ENCODE data around the gene DCLK3.

The DCLK3 gene

DNA sequence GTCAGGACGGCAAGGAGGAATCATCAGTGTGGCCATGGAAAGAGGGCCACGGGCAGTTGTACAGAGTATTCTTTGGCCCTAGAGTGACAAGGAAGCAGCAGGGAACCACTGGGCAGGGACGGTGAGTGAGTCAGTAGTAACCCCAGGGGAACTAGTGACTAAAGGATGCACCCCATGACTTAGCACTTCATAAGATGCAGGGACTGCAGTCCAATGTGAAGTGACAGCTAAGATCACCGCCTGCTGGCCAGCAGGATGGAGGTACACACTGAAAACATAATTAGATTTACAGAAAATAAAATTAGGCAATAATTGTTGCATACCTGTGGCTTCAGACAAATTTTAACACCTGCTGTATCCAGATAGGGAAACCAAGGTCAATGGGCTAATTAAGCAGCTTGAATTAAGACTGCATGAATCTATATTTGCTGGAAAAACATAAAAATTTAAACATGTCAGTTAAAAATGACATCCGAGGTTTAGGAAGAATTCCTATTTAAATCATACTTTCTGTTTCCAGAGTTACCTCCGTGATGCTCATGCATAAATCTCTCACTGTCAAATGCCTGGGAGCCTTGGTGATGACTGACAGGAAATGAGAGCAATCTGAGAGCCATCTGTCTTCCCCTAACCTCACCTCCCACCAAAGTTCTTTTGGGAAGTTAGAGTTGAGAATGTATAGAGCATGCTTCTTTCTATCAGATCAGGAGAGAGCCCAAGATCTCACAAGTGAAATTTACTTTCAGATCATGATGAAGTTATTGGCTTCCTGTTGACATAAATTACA is 56.5 kb downstream of the DCLK3 start:
- DNase-seq (ENCODE audit: low read depth in 3 of 3) = no peak

- DNase-seq (ENCODE audit: low read depth in 3 of 3) = no peak
Observed at GRCh38 chr3:36705015-36705414, 59.3 kb downstream of the DCLK3 start.

DNA sequence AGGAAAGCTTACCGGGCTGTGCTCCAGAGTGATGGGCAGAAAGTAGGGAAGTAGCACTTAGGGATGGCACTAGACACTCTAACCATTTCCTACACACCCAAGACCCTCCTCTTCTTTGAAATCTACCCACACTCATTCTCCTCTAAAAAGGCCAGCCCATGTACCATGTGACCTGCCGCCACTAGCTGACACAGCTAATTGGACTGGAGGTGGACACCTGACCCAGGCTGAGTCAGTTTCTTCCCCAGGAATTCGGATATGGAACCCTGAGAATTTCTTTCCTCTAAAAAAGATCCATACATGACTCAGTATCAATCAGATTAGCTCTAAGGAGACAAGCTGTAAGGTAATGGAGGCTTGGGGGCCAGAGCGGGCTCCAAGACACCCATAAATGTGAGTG is 60.1 kb downstream of the DCLK3 start:
- no peak for DNase-seq (ENCODE audit: low read depth in 3 of 3)

DNA sequence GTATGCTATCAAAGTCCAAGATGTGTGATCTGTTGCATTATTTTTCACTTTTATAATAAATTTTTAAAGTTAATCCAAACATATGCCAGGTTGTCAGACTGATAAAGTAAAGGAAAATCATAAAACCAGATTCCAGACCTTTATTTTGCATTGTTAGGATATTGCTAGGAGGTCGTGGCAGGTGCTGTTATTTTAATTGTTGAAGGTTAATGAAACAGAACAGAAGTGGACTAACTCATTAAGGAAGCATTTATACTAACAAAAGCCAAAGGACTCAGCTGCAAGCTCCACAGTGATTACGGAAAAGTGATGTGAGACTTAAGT is 63.1 kb downstream of the DCLK3 start:
- DNase-seq (ENCODE audit: low read depth in 3 of 3) = no peak

DNA sequence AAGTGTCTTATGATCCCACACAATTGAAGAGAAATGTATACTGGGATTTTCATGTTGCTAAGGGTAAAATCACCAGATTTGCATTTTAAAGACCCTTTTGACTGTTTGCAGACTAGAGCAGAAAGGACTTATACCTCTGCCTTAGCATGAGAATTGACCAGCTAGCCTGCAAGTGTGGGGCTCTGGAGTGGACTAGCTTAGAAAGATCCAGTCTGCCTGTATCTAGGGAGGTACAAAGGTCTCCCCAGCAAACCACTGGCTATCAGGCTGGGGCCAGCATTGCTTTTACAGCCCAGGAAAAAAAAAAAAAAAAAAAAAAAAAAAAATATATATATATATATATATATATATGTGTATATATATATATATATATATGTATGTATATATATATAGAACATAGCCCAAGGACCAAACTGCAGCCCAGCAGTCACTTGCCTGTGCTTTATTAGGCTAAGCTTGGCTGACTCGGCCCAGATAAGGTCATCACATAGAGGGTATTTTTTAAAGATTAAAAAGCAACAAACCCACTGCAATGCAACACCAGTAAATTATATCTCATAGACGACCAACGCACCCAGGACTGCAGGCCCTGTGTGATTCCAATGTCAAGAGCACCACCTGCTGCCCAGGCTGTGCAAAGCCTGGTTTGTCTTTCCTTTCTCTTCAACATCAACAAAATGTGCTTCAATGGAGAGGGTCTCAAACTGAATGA is 63.7 kb downstream of the DCLK3 start:
- no peak for DNase-seq (ENCODE audit: low read depth in 3 of 3)

GRCh38 chr3:36698314-36698713 is 66.0 kb downstream of the DCLK3 start:
- no peak for DNase-seq (ENCODE audit: low read depth in 3 of 3)

DNA sequence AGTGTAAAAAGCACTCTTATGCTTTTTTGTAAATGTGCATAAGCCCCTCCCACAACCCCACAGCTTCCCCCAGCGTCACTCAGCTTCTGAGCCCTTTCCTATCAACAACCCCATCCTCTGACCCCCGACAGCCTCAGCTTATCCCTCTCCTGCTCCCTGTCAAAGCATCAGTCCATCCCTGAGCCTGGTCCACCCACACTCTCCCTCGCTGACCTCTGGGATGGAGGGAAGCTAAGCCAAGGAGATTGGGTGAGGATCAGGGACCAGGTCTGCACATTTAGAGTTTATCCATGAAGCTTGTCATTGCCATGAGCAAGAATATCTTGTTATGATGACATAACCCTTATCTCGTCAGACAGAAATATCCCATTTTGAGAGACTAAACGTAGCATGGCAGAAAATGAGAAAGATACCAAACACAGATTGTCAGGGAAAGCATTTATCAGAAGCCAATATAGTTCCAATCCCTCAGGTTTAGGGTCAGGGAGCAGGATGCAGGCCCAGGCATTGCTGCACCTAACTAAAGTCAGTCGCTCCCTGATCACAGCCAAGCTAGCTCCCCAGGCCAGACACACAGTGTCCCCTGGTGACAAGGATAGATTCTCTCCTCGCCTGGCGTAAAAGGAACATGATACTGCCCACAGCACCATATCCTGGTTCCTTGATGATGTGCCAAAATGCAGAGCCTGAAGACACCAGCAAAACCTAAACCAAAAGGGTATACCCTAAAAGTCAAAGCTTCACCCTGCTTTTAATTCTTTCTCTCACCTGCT is 66.9 kb downstream of the DCLK3 start:
- DNase-seq (ENCODE audit: low read depth in 3 of 3) = no peak

DNA sequence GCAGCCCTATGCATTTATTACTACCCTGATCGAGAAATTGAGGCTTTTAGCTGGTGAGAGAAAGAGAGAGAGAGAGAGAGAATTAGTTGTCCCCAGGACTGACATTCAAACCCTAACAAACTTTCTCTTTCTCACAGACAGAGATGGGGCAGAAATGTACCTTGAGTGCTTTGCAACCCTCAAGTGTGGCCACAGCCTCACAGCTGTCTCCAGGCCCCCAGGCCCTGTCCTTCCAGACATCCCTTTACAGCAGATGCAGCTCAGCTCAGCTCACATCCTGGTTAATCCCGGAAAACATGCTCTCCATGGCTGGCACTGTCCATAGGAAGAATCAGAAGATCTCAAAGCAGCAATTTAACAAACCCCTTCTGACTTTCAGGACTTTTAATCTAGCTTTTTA is 67.6 kb downstream of the DCLK3 start:
- DNase-seq (ENCODE audit: low read depth in 3 of 3) = no peak

DNA sequence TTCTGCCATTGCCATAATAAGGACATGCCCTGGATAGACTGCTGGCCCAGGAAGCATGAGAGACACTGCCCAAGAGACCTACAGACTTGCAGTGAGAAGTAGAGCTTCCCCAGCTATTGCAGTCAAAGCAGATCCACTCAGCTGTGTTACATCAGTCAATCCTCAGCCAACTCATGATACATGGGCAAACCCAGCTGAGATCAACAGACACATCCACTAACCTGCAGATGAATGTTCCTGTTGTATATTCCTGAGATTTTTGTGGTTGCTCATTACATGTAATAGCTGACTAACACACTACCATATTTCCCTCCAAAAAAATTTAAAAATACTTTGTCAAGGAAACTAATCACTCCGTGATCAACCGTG is 68.6 kb downstream of the DCLK3 start:
- DNase-seq (ENCODE audit: low read depth in 3 of 3) = no peak

DNA sequence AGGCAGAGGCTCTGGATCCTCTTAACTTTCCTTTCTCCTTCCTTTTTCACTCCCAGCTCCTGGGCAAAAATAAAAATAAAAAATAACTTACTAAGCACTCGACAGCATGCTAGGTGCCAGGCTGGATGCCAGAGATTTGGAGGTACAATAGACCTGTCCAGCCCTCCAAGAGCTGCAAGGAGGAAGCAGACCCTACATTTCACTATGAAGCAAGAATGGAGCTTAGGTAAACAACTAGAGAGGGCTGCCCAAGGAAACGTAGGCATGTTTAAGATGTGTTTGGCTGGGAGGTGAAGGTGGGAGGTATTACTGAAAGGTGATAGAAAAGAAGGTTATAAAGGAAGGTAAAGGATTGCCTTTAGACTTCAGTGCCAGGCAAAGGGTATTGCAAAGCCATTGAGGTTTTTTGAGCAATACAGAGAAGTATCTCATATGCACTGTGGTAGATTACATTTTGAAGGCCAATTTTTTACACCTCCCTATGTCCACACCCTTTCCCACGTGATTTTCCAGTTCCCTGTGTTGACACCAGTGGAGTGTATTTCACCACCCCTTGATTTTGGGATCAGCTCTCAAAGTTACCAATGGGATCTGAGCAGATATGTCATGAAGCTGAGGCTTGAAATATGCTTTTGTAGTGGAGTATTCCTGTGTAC is 69.1 kb downstream of the DCLK3 start:
- DNase-seq (ENCODE audit: low read depth in 3 of 3) = no peak

- no peak for DNase-seq (ENCODE audit: low read depth in 3 of 3)
Observed at GRCh38 chr3:36693670-36694069, 70.7 kb downstream of the DCLK3 start.

DNA sequence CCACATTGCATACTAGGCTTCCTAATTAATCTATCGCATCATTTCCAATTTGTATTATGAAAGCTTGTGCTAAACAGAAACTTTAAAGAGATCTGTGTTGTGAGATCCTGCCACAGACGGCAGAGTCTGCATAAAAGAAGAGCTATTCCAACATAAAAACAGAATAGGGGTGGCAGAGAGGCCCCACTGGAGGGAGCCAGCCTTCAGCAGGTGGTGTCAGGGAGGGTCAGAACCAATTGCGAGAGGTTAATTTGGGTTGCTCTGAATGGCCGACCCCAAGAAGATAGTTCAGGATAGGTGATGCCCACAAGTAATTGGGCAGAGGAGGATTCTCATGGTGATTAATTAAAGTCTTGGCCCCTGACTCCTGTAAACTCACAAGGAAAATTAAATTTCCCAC is 74.8 kb downstream of the DCLK3 start:
- DNase-seq (ENCODE audit: low read depth in 3 of 3) = no peak

DNA sequence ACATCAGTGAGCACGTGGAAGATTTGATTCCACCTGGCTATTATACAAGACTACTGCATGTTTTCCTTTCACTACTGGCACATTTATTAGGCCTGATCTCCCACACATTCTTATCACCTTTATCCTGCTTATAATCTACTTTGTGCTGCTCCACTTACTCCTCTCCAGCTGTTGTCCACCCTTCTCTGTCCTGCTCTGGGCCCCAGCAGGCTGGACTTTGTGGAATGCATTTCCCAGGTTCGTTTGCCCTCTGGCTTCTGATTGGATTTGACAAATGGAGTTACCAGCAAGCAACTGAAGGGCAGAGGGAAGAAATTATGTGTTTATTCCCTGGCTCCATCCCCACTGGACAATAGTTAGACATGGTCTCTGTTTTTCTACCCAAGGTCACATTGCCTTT is 75.5 kb downstream of the DCLK3 start:
- no peak for DNase-seq (ENCODE audit: low read depth in 3 of 3)

GRCh38 chr3:36686516-36686915 is 77.8 kb downstream of the DCLK3 start:
- DNase-seq (ENCODE audit: low read depth in 3 of 3) = no peak

GRCh38 chr3:36681867-36682266 is 82.5 kb downstream of the DCLK3 start:
- no peak for DNase-seq (ENCODE audit: low read depth in 3 of 3)

DNA sequence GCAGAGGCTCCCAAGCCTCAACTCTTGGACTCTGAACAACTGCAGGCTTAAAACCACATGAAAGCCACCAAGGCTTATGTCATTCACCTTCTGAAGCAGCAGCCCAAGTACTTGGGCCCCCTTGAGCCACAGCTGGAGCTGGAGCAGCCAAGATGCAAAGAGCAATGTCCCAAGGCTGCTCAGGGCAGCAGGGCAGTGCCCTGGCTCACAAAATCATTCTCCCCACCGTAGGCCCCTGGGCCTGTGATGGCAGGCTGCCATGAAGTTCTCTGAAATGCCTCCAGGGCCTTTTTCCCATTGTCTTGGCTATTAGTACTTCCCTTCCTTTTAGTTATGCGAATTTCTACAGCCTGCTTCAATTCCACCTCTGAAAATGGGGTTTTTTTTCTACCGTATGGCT is 83.4 kb downstream of the DCLK3 start:
- no peak for DNase-seq (ENCODE audit: low read depth in 3 of 3)

- no peak for DNase-seq (ENCODE audit: low read depth in 3 of 3)
Observed at GRCh38 chr3:36679384-36680200, 84.8 kb downstream of the DCLK3 start.

- DNase-seq (ENCODE audit: low read depth in 3 of 3) = no peak
Observed at GRCh38 chr3:36678216-36679013, 85.9 kb downstream of the DCLK3 start.

DNA sequence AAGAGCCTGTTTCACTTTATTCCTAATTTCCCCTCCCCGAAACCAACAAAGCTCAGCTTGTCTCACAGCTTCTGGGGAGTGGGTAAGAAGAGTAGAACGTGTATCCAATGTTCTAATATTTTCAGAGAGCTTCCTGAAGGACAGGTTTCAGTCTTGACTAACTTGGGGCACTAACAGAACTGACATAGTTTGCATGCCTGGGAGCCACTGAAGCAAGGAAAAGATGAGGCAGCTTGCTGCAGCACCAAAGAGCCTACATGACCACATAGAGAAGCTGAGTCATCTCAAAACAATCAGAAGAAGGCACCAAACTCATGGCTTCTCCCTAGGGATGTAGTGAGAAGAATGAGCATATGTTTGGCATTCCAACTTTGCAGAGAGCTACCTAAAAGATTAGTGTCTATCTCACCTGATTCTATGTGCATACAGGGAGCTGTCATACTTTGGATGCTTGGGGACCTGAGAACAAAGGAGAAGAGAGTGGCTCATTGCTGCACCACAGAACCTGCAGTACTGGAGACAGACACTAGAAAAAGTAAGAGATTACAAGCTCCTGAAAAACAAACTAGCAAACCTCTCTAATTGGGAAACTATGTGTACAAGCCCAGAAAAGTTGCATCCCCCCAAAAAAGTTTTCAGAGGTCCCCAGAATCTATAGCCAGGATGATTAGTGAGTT is 86.9 kb downstream of the DCLK3 start:
- DNase-seq (ENCODE audit: low read depth in 3 of 3) = no peak

DNA sequence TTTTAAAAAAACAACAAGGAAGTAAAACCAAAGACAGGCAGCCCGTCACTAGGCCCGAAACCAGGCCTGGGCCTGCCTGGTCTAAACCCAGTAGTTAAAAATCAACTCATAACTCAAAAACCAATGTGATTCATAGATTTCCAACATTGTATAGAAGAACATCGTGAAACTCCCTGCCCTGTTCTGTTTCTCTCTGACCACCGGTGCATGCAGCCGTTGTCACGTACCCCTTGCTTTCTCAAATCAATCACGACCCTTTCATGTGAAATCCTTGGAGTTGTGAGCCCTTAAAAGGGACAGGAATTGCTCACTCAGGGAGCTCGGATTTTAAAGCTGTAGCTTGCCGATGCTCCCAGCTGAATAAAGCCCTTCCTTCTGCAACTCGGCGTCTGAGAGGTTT is 89.5 kb downstream of the DCLK3 start:
- no peak for DNase-seq (ENCODE audit: low read depth in 3 of 3)
